ENCODE results near the gene TP53INP2. TPM values are rescaled to one million over a fixed set of nuclear protein-coding genes. Genes with fewer than 3 reads are reported as not detected.

Gene TP53INP2
- total RNA-seq, 1 experiment from 2014 or later, result 20.6 TPM

- ChIA-PET POLR2A (no interaction called here), CTCF (interaction anchor here (0.9 to 1.0 kb wide), 2 partner anchors 63 to 180 kb away, joined by 3 read pairs; no protein-coding TSS in a partner anchor)
- no TSS peak for BruUV-seq (replicated peaks)
- Histone ChIP-seq H3K27ac (ENCODE audit: low read length) (no peak overlapping the region), H3K4me1 (ENCODE audit: control insufficient read depth, insufficient read depth, low read length) (peaks cover 13% of the 10 kb centered on the region), H3K27me3 (ENCODE audit: control insufficient read depth, insufficient read depth, low read length) (no peaks in the 10 kb centered on the region), H3K36me3 (ENCODE audit: control insufficient read depth, insufficient read depth, low read length) (no peaks in the 10 kb centered on the region; the same call in 1 of the 2 replicates), H3K9me3 (ENCODE audit: control insufficient read depth, insufficient read depth, low read depth, low read length) (no peaks in the 10 kb centered on the region), H3K4me3 (ENCODE audit: low read depth in 2 of 2, low read length in 2 of 2) (no peak overlapping the region)
- no peak for ATAC-seq
- intact Hi-C loops (cut with micrococcal nuclease; ENCODE audit: unreplicated experiment), result loop anchor here (10.0 kb wide), 1 partner anchor 142 kb away; no protein-coding TSS in a partner anchor
- in situ Hi-C loops (cut with HindIII; ENCODE audit: low pct_unique_long_range_greater_than_20kb, low sequenced_read_pairs), result no loop called here
- DNase-seq (ENCODE audit: low read depth, low spot score), result no peak
- TF ChIP-seq SIN3A (IDR thresholded peaks at IDR 0.05; ENCODE audit: borderline replicate concordance, insufficient read depth, low read depth, low read length), result no peak
- no peak for TF ChIP-seq POLR2AphosphoS5 (IDR thresholded peaks at IDR 0.05; ENCODE audit: low read depth, low read length)
- no peak for TF ChIP-seq CTCF (IDR thresholded peaks at IDR 0.05)
- no peak for TF ChIP-seq TCF7L2 (IDR thresholded peaks at IDR 0.05; ENCODE audit: low read depth, low read length)
- TF ChIP-seq REST (IDR thresholded peaks at IDR 0.05; ENCODE audit: insufficient read depth in 1 of 2, low read depth in 2 of 2, low read length in 1 of 2), result no peak
Observed at GRCh38 chr20:34706912-34707784, 3.0 kb downstream of the TP53INP2 start.

- H3K27ac ChIP-seq (ENCODE audit: low read length), result peak overlapping the region; percentile 44; the same call in 1 of the 2 replicates
- ChIA-PET POLR2A (interaction anchor here (0.7 kb wide), 1 partner anchor 32 kb away, joined by 4 read pairs; the partner anchor contains the start of gene PIGU), CTCF (interaction anchor here (0.7 to 1.0 kb wide), 2 partner anchors 83 to 396 kb away, joined by 3 to 8 read pairs; no protein-coding TSS in a partner anchor)
- no peak for DNase-seq (ENCODE audit: low read depth, low spot score)
- intact Hi-C loops (cut with micrococcal nuclease; ENCODE audit: unreplicated experiment), result loop anchor here (2.0 to 10.0 kb wide), 2 partner anchors 144 to 170 kb away; no protein-coding TSS in a partner anchor
- H3K4me3 ChIP-seq (ENCODE audit: low read depth in 2 of 2, low read length in 2 of 2), result peak overlapping the region; percentile 77 to 79
- in situ Hi-C loops (cut with HindIII; ENCODE audit: low pct_unique_long_range_greater_than_20kb, low sequenced_read_pairs), result no loop called here
- no TSS peak for BruUV-seq (replicated peaks)
- H3K27me3 ChIP-seq (ENCODE audit: control insufficient read depth, insufficient read depth, low read length), result no peaks in the 10 kb centered on the region
- H3K9me3 ChIP-seq (ENCODE audit: control insufficient read depth, insufficient read depth, low read depth, low read length), result no peaks in the 10 kb centered on the region
- ATAC-seq, result peak; percentile 32
- peaks cover 2% of the 10 kb centered on the region; the same call in 1 of the 2 replicates for H3K36me3 ChIP-seq (ENCODE audit: control insufficient read depth, insufficient read depth, low read length)
- TF ChIP-seq CTCF (IDR thresholded peaks at IDR 0.05) (peak; percentile 90), TCF7L2 (IDR thresholded peaks at IDR 0.05; ENCODE audit: low read depth, low read length) (no peak)
- peaks cover 13% of the 10 kb centered on the region for H3K4me1 ChIP-seq (ENCODE audit: control insufficient read depth, insufficient read depth, low read length)
Observed at GRCh38 chr20:34708621-34709043, 4.5 kb downstream of the TP53INP2 start.

Data from Panc1 (cell line).